Activated CD4-positive, alpha-beta T cell treated with anti-CD3 and anti-CD28 coated beads for 36 hours (primary cell): Measurements from ENCODE around the gene TMEM170B. TPM values are rescaled to one million over a fixed set of nuclear protein-coding genes. Genes with fewer than 3 reads are reported as not detected.

Experiments used
- ATAC-seq: fragments of 200-7000 bp; cut with Tn5 transposase; one replicate; pipeline ENCODE4 v1.10.0; 2021; ENCODE audit warnings: mild to moderate bottlenecking, moderate library complexity
- CTCF ChIA-PET: fragments of 350-600 bp; sonication (Branson Sonifier 250); formaldehyde crosslinking; loops from one replicate; lab custom pipeline; 2021; ENCODE audit warnings: antibody characterized with exemption; lab: Charles Lee
- POLR2A ChIA-PET: fragments of 350-600 bp; sonication (Branson Sonifier 250); formaldehyde crosslinking; loops from one replicate; lab custom pipeline; 2021; ENCODE audit warnings: antibody characterized with exemption, inconsistent platforms; lab: Charles Lee
- DNase-seq: peaks from one replicate; pipeline ENCODE4 v3.0.0-alpha.2; 2020
- H3K27ac Mint-ChIP-seq: one replicate; pipeline ENCODE4 v1.8.0; 2021; ENCODE audit warnings: mixed read lengths
- H3K27me3 Mint-ChIP-seq: one replicate; pipeline ENCODE4 v1.8.0; 2021; ENCODE audit warnings: mixed read lengths
- H3K36me3 Mint-ChIP-seq: one replicate; pipeline ENCODE4 v1.8.0; 2021; ENCODE audit warnings: low read depth, mixed read lengths
- H3K4me1 Mint-ChIP-seq: one replicate; pipeline ENCODE4 v1.8.0; 2021; ENCODE audit warnings: mixed read lengths
- H3K4me3 Mint-ChIP-seq: one replicate; pipeline ENCODE4 v1.8.0; 2021; ENCODE audit warnings: mild to moderate bottlenecking, moderate library complexity, mixed read lengths
- H3K9me3 Mint-ChIP-seq: one replicate; pipeline ENCODE4 v1.8.0; 2021; ENCODE audit warnings: low read depth, mixed read lengths
- intact Hi-C, 2 experiments: fragments of 100-400 bp; cut with DNase I in 1 of 2; cut with micrococcal nuclease in 1 of 2; formaldehyde crosslinking; loops; one replicate each; pipeline versions ENCODE4 v1.14.2 to v1.15.1; 2022 to 2024; cut with DNase I, micrococcal nuclease
- total RNA-seq, 2 experiments: library from RNA; stranded (reverse); gene quantifications; one replicate each; pipeline ENCODE4 v1.2.3, GENCODE V29; 2021

Gene TMEM170B
- total RNA-seq, 2 experiments from 2014 or later, result 0.98 to 1.3 TPM

- ATAC-seq, result no peak
- CTCF ChIA-PET, result interaction anchor here (0.7 to 1.0 kb wide), 2 partner anchors 10 to 13 kb away, joined by 3 read pairs; no protein-coding TSS in a partner anchor
Measured at GRCh38 chr6:11586536-11586935, 49.0 kb downstream of the TMEM170B start.

GRCh38 chr6:11589261-11589660 lies 51.7 kb downstream of the TMEM170B start:
- no peaks in the 10 kb centered on the region for H3K9me3 Mint-ChIP-seq
- POLR2A ChIA-PET, result no interaction called here
- CTCF ChIA-PET, result interaction anchor here (1.0 kb wide), 1 partner anchor 13 kb away, joined by 3 read pairs; no protein-coding TSS in a partner anchor
- intact Hi-C loops, result loop anchor here (5.0 kb wide), 1 partner anchor 1303 kb away; no protein-coding TSS in a partner anchor
- H3K27me3 Mint-ChIP-seq, result peaks cover 2% of the 10 kb centered on the region
- no peaks in the 10 kb centered on the region for H3K36me3 Mint-ChIP-seq
- ATAC-seq, result no peak
- H3K4me1 Mint-ChIP-seq, result no peaks in the 10 kb centered on the region
- DNase-seq, result no peak
- no peak overlapping the region for H3K4me3 Mint-ChIP-seq
- no peak overlapping the region for H3K27ac Mint-ChIP-seq

More at GRCh38 chr6:11586536-11586935, 49.0 kb downstream of the TMEM170B start:
- Mint-ChIP-seq H3K36me3 (no peaks in the 10 kb centered on the region), H3K4me3 (no peak overlapping the region), H3K27me3 (peaks cover 2% of the 10 kb centered on the region), H3K4me1 (no peaks in the 10 kb centered on the region), H3K27ac (no peak overlapping the region), H3K9me3 (no peaks in the 10 kb centered on the region)
- no peak for DNase-seq
- intact Hi-C loops, result loop anchor here (5.0 kb wide), 1 partner anchor 1306 kb away; no protein-coding TSS in a partner anchor
- POLR2A ChIA-PET, result no interaction called here

GRCh38 chr6:11592294-11592906 lies 54.9 kb downstream of the TMEM170B start:
- no peak overlapping the region for H3K4me3 Mint-ChIP-seq
- H3K4me1 Mint-ChIP-seq, result no peaks in the 10 kb centered on the region
- ChIA-PET CTCF (interaction anchor here (0.5 to 0.6 kb wide), 2 partner anchors 441 to 1013 kb away, joined by 3 read pairs; no protein-coding TSS in a partner anchor), POLR2A (no interaction called here)
- intact Hi-C loops, result no loop called here
- DNase-seq, result no peak
- H3K36me3 Mint-ChIP-seq, result no peaks in the 10 kb centered on the region
- H3K27ac Mint-ChIP-seq, result no peak overlapping the region
- H3K27me3 Mint-ChIP-seq, result peaks cover 5% of the 10 kb centered on the region
- ATAC-seq, result no peak
- no peaks in the 10 kb centered on the region for H3K9me3 Mint-ChIP-seq

- no peak for DNase-seq
- Mint-ChIP-seq H3K27me3 (peaks cover 5% of the 10 kb centered on the region), H3K4me1 (no peaks in the 10 kb centered on the region), H3K36me3 (no peaks in the 10 kb centered on the region), H3K9me3 (no peaks in the 10 kb centered on the region), H3K4me3 (no peak overlapping the region), H3K27ac (no peak overlapping the region)
- ChIA-PET POLR2A (no interaction called here), CTCF (no interaction called here)
- no peak for ATAC-seq
- intact Hi-C loops, result no loop called here
Measured at GRCh38 chr6:11593096-11593495, 55.5 kb downstream of the TMEM170B start.

- Mint-ChIP-seq H3K4me1 (no peaks in the 10 kb centered on the region), H3K9me3 (no peaks in the 10 kb centered on the region), H3K27ac (no peak overlapping the region), H3K36me3 (no peaks in the 10 kb centered on the region), H3K4me3 (no peak overlapping the region), H3K27me3 (peaks cover 3% of the 10 kb centered on the region)
- intact Hi-C loops, result no loop called here
- POLR2A ChIA-PET, result no interaction called here
- ATAC-seq (no peak), DNase-seq (no peak)
- CTCF ChIA-PET, result interaction anchor here (0.7 to 1.6 kb wide), 5 partner anchors 9 to 1687 kb away, joined by 3 to 4 read pairs (median 4); no protein-coding TSS in a partner anchor
Measured at GRCh38 chr6:11595903-11596302, 58.4 kb downstream of the TMEM170B start.

- Mint-ChIP-seq H3K27me3 (peaks cover 3% of the 10 kb centered on the region), H3K36me3 (no peaks in the 10 kb centered on the region), H3K9me3 (no peaks in the 10 kb centered on the region), H3K4me3 (no peak overlapping the region), H3K27ac (no peak overlapping the region), H3K4me1 (no peaks in the 10 kb centered on the region)
- DNase-seq (no peak), ATAC-seq (peak; percentile 57)
- intact Hi-C loops, result no loop called here
- CTCF ChIA-PET, result interaction anchor here (0.7 to 1.6 kb wide), 2 partner anchors 8 to 1686 kb away, joined by 4 read pairs; no protein-coding TSS in a partner anchor
- POLR2A ChIA-PET, result no interaction called here
Measured at GRCh38 chr6:11596640-11597237, 59.2 kb downstream of the TMEM170B start.

GRCh38 chr6:11598687-11599086 lies 61.1 kb downstream of the TMEM170B start:
- Mint-ChIP-seq H3K9me3 (no peaks in the 10 kb centered on the region), H3K36me3 (no peaks in the 10 kb centered on the region), H3K4me1 (no peaks in the 10 kb centered on the region), H3K27ac (no peak overlapping the region), H3K27me3 (peaks cover 3% of the 10 kb centered on the region), H3K4me3 (no peak overlapping the region)
- intact Hi-C loops, result no loop called here
- DNase-seq (no peak), ATAC-seq (no peak)
- ChIA-PET CTCF (interaction anchor here (0.6 kb wide), 1 partner anchor 12 kb away, joined by 3 read pairs; no protein-coding TSS in a partner anchor), POLR2A (no interaction called here)

- no peak for ATAC-seq
- Mint-ChIP-seq H3K9me3 (no peaks in the 10 kb centered on the region), H3K27me3 (peaks cover 4% of the 10 kb centered on the region), H3K4me3 (no peak overlapping the region), H3K36me3 (no peaks in the 10 kb centered on the region), H3K27ac (no peak overlapping the region), H3K4me1 (no peaks in the 10 kb centered on the region)
- ChIA-PET CTCF (interaction anchor here (1.0 kb wide), 1 partner anchor 24 kb away, joined by 3 read pairs; no protein-coding TSS in a partner anchor), POLR2A (no interaction called here)
- DNase-seq, result no peak
- intact Hi-C loops, result no loop called here
Measured at GRCh38 chr6:11600251-11600650, 62.7 kb downstream of the TMEM170B start.

GRCh38 chr6:11601776-11602605 lies 64.4 kb downstream of the TMEM170B start:
- intact Hi-C loops, result no loop called here
- CTCF ChIA-PET, result interaction anchor here (0.7 kb wide), 1 partner anchor 1346 kb away, joined by 3 read pairs; no protein-coding TSS in a partner anchor
- DNase-seq, result no peak

GRCh38 chr6:11604215-11604614 lies 66.7 kb downstream of the TMEM170B start:
- intact Hi-C loops, result no loop called here
- H3K4me3 Mint-ChIP-seq, result no peak overlapping the region
- no peaks in the 10 kb centered on the region for H3K4me1 Mint-ChIP-seq
- no peaks in the 10 kb centered on the region for H3K9me3 Mint-ChIP-seq
- H3K27ac Mint-ChIP-seq, result no peak overlapping the region
- ATAC-seq, result no peak
- no peaks in the 10 kb centered on the region for H3K36me3 Mint-ChIP-seq
- peaks cover 9% of the 10 kb centered on the region for H3K27me3 Mint-ChIP-seq
- DNase-seq, result no peak
- ChIA-PET CTCF (interaction anchor here (0.9 to 2.9 kb wide), 2 partner anchors 8 to 21 kb away, joined by 4 to 10 read pairs; no protein-coding TSS in a partner anchor), POLR2A (no interaction called here)

More at GRCh38 chr6:11601776-11602605, 64.4 kb downstream of the TMEM170B start:
- Mint-ChIP-seq H3K9me3 (no peaks in the 10 kb centered on the region), H3K4me3 (no peak overlapping the region), H3K36me3 (no peaks in the 10 kb centered on the region), H3K27ac (no peak overlapping the region), H3K27me3 (peaks cover 2% of the 10 kb centered on the region), H3K4me1 (no peaks in the 10 kb centered on the region)
- ATAC-seq, result no peak
- POLR2A ChIA-PET, result no interaction called here
